ENCODE measurements around the gene LCTL. TPM values are rescaled to one million over a fixed set of nuclear protein-coding genes. Genes with fewer than 3 reads are reported as not detected.

LCTL gene
- polyA plus RNA-seq, 2 of the 4 experiments (the other 2 are of a cell fraction), result not detected

GRCh38 chr15:66578286-66578875 lies 12.6 kb upstream of the LCTL start:
- no peak for ATAC-seq
- Histone ChIP-seq H3K4me2 (no peak overlapping the region), H3K4me1 (no peaks in the 10 kb centered on the region), H3K9me3 (no peaks in the 10 kb centered on the region), H3K27ac (no peak overlapping the region), H3K4me3 (no peak overlapping the region)
- WGBS (ENCODE audit: missing lambda C conversion rate), result 56% methylated on average over 10 of the region's 10 CpGs
- no peak for FAIRE-seq
- CTCF ChIA-PET, result interaction anchor here (0.7 to 9.6 kb wide), 5 partner anchors 10 to 107 kb away, joined by 3 to 93 read pairs (median 4); partner anchors contain the start of gene LCTL
- DNase-seq (ENCODE audit: low read depth in 1 of 2, low spot score in 1 of 2), result no peak
- POLR2A ChIA-PET, result interaction anchor here (0.6 kb wide), 1 partner anchor 71 kb away, joined by 5 read pairs; no protein-coding TSS in a partner anchor
- TF ChIP-seq MYC (IDR thresholded peaks at IDR 0.05; ENCODE audit: borderline replicate concordance, low read length), result no peak
- TF ChIP-seq HMGXB4 (CRISPR knock-in tag; IDR thresholded peaks at IDR 0.05; ENCODE audit: borderline replicate concordance), result no peak
- TF ChIP-seq POLR2A (IDR thresholded peaks at IDR 0.05; ENCODE audit: low read length), result no peak
- TF ChIP-seq NR3C1 (IDR thresholded peaks at IDR 0.05), result no peak
- TF ChIP-seq KDM5A (IDR thresholded peaks at IDR 0.05), result no peak
- no peak for TF ChIP-seq ZFP36 (IDR thresholded peaks at IDR 0.05; ENCODE audit: borderline replicate concordance, partially characterized antibody)
- TF ChIP-seq HOXB13 (CRISPR knock-in tag; IDR thresholded peaks at IDR 0.05; ENCODE audit: low read depth), result no peak

- no peak overlapping the region for H3K27ac ChIP-seq
- no peak overlapping the region for H3K4me3 ChIP-seq
- POLR2A ChIA-PET, result no interaction called here
- CTCF ChIA-PET, result interaction anchor here (1.4 to 9.6 kb wide), 5 partner anchors 7 to 277 kb away, joined by 3 to 93 read pairs (median 5); partner anchors contain the start of gene LCTL
- TF ChIP-seq ELK1 (IDR thresholded peaks at IDR 0.05; ENCODE audit: low read depth, low read length), result no peak
- TF ChIP-seq ESRRA (IDR thresholded peaks at IDR 0.05; ENCODE audit: borderline replicate concordance, low read length), result no peak
- TF ChIP-seq BCL3 (IDR thresholded peaks at IDR 0.05), result no peak
- TF ChIP-seq SMC3 (IDR thresholded peaks at IDR 0.05), result no peak
- TF ChIP-seq ZSCAN20 (CRISPR knock-in tag; IDR thresholded peaks at IDR 0.05), result no peak
- TF ChIP-seq JUNB (IDR thresholded peaks at IDR 0.05), result no peak
- no peak for TF ChIP-seq BHLHE40 (IDR thresholded peaks at IDR 0.05; ENCODE audit: low read depth, low read length)
- TF ChIP-seq MAFK (IDR thresholded peaks at IDR 0.05; ENCODE audit: partially characterized antibody), result no peak
- no peak for TF ChIP-seq JUN (IDR thresholded peaks at IDR 0.05)
- TF ChIP-seq CBX2 (IDR thresholded peaks at IDR 0.05; ENCODE audit: borderline replicate concordance, low read depth), result no peak
- TF ChIP-seq EHMT2 (IDR thresholded peaks at IDR 0.05; ENCODE audit: low read depth), result no peak
- TF ChIP-seq CHD2 (IDR thresholded peaks at IDR 0.05; ENCODE audit: low read length, partially characterized antibody), result no peak
- TF ChIP-seq FOXS1 (CRISPR knock-in tag; IDR thresholded peaks at IDR 0.05), result no peak
- no peak for TF ChIP-seq HEYL (CRISPR knock-in tag; IDR thresholded peaks at IDR 0.05)
- TF ChIP-seq POLR2A (IDR thresholded peaks at IDR 0.05; ENCODE audit: low read length), result no peak
- TF ChIP-seq FOSL2 (IDR thresholded peaks at IDR 0.05), result no peak
- TF ChIP-seq FOSL2 (CRISPR knock-in tag; IDR thresholded peaks at IDR 0.05), result no peak
- TF ChIP-seq NFE2L2 (conservative IDR thresholded peaks at IDR 0.05; ENCODE audit: low read length), result no peak
- TF ChIP-seq HOXA7 (CRISPR knock-in tag; IDR thresholded peaks at IDR 0.05), result no peak
- H3K9me3 ChIP-seq, result no peaks in the 10 kb centered on the region
- no peak overlapping the region for H3K4me2 ChIP-seq
- WGBS (ENCODE audit: missing lambda C conversion rate), result 66% methylated on average over 2 of the region's 2 CpGs
- H3K4me1 ChIP-seq, result no peaks in the 10 kb centered on the region
- no peak for ATAC-seq
- DNase-seq (ENCODE audit: low read depth in 1 of 2, low spot score in 1 of 2), result no peak
- FAIRE-seq, result no peak
These were observed 8.8 kb upstream of the LCTL start for GRCh38 chr15:66574596-66574950.
